Right atrium auricular region (tissue), 2 donors: ENCODE data around the gene NTPCR. TPM values are rescaled to one million over a fixed set of nuclear protein-coding genes. Genes with fewer than 3 reads are reported as not detected.

Experiments used
- DNase-seq: peaks from one replicate; pipeline ENCODE4 v3.0.0-alpha.2; 2019; ENCODE audit warnings: low spot score
- H3K27ac ChIP-seq, 2 donors: fragments of 200-600 bp; sonication (generic); 1 replicate in 1 of 2; 2 replicates in 1 of 2; pipeline ENCODE4 v1.5.1; 2016 to 2019
- H3K27me3 ChIP-seq, 2 donors: fragments of 200-600 bp; sonication (generic); one replicate each; pipeline versions ENCODE4 v1.5.1 to v1.6.0; 2017 to 2019
- H3K36me3 ChIP-seq: fragments of 200-600 bp; sonication (generic); one replicate; pipeline ENCODE4 v1.5.1; 2016
- H3K4me1 ChIP-seq, 2 donors: fragments of 200-600 bp; sonication (generic); one replicate each; pipeline versions ENCODE4 v1.5.1 to v1.6.0; 2017 to 2019
- H3K4me3 ChIP-seq, 2 donors: fragments of 200-600 bp; sonication (generic); 1 replicate in 1 of 2; 2 replicates in 1 of 2; pipeline ENCODE4 v1.5.1; 2017 to 2019; ENCODE audit warnings: mild to moderate bottlenecking in 1 of 2, moderate library complexity in 1 of 2
- H3K9me3 ChIP-seq, 2 donors: fragments of 200-600 bp; sonication (generic); one replicate each; pipeline ENCODE4 v1.5.1; 2019
- total RNA-seq, 2 donors: library from RNA; depleted of rRNA; stranded (reverse); fragments of >200 nt; gene quantifications; one replicate each; pipeline ENCODE4 v1.1.0, GENCODE V29; 2016
- TF ChIP-seq, protein P1 (sequence below), 2 donors: fragments of 200-600 bp; sonication (generic); IDR thresholded peaks; one replicate each; pipeline ENCODE4 v1.5.1; 2019; ENCODE audit warnings: antibody characterized with exemption in 2 of 2

Gene NTPCR
- total RNA-seq, 2 donors from 2014 or later, result 27.3 to 39.3 TPM

DNA sequence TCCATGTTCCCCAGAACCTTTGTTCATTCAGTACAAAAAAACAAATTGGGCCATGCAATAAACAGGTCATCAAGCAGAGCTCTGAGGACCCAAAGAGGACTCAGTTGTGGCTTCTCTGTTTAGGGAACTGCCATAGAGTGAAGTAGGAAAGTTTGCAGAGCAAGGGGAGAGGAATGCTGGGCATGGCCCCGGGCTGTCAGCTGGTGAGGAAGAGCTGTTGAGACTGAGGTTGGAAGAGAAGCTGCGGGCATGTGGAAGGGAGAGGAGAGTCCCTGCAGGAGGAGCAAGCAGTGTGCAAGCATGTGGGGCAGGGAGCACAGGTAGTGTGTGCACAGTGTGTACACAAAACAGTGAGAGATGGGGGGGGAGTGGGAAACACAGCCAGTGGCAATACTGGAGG is 71.8 kb downstream of the NTPCR start:
- no peak overlapping the region for H3K4me3 ChIP-seq
- no peaks in the 10 kb centered on the region for H3K27me3 ChIP-seq
- no peaks in the 10 kb centered on the region for H3K36me3 ChIP-seq
- H3K9me3 ChIP-seq, result no peaks in the 10 kb centered on the region
- H3K27ac ChIP-seq, result no peak overlapping the region
- no peak for DNase-seq
- TF ChIP-seq, protein P1, sequence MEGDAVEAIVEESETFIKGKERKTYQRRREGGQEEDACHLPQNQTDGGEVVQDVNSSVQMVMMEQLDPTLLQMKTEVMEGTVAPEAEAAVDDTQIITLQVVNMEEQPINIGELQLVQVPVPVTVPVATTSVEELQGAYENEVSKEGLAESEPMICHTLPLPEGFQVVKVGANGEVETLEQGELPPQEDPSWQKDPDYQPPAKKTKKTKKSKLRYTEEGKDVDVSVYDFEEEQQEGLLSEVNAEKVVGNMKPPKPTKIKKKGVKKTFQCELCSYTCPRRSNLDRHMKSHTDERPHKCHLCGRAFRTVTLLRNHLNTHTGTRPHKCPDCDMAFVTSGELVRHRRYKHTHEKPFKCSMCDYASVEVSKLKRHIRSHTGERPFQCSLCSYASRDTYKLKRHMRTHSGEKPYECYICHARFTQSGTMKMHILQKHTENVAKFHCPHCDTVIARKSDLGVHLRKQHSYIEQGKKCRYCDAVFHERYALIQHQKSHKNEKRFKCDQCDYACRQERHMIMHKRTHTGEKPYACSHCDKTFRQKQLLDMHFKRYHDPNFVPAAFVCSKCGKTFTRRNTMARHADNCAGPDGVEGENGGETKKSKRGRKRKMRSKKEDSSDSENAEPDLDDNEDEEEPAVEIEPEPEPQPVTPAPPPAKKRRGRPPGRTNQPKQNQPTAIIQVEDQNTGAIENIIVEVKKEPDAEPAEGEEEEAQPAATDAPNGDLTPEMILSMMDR (IDR thresholded peaks at IDR 0.05), result no peak
- peaks cover 0 to 18% of the 10 kb centered on the region in 2 donors for H3K4me1 ChIP-seq

DNA sequence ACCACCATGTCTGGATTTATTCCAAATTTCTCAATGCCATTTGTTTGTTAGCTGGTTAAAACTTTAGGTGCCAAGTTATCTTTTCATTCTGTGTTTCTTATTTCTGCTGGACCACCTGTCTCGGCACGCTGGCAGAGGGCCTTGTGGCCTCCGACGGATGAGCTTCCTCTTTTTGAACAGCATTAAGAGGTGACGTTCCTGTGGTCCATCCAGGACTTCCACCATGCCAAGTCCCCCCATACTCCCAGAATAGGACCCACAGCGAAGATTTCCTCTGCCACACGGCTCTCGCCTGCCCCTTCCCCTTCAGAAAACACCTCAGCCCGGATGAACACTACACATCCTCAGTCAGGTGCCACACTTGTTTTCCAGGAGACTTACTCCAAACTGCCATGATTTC is 73.8 kb downstream of the NTPCR start:
- H3K27me3 ChIP-seq, result no peaks in the 10 kb centered on the region
- H3K9me3 ChIP-seq, result no peaks in the 10 kb centered on the region
- no peak overlapping the region for H3K27ac ChIP-seq
- no peak for DNase-seq
- H3K4me1 ChIP-seq, result peaks cover 0 to 18% of the 10 kb centered on the region in 2 donors
- no peak overlapping the region for H3K4me3 ChIP-seq
- TF ChIP-seq, protein P1 (IDR thresholded peaks at IDR 0.05), result no peak
- no peaks in the 10 kb centered on the region for H3K36me3 ChIP-seq

DNA sequence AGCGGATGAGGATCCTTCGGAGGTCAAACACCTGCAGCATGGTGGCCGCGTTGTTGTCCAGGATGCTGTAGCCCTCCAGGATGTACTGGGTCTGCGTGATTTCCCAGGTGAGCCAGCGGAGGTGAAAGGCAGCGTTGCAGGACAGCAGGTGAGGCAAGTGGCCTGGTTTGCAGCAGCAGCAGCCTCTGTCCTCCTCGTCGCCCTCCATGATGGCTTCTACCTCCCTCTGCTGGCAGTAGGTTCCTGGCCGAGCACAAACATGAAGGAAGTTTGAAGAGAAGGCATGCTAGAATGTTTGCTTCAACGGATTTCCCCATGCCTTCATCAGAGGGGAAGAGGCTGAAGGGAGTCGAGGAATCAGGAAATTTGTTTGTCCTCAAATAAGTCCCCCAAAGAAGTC is 74.7 kb downstream of the NTPCR start:
- Histone ChIP-seq H3K9me3 (no peaks in the 10 kb centered on the region), H3K4me1 (peaks cover 0 to 13% of the 10 kb centered on the region in 2 donors), H3K27me3 (no peaks in the 10 kb centered on the region), H3K36me3 (no peaks in the 10 kb centered on the region), H3K27ac (no peak overlapping the region), H3K4me3 (no peak overlapping the region)
- TF ChIP-seq, protein P1 (IDR thresholded peaks at IDR 0.05), result peak; percentile 48 to 70
- DNase-seq, result no peak

DNA sequence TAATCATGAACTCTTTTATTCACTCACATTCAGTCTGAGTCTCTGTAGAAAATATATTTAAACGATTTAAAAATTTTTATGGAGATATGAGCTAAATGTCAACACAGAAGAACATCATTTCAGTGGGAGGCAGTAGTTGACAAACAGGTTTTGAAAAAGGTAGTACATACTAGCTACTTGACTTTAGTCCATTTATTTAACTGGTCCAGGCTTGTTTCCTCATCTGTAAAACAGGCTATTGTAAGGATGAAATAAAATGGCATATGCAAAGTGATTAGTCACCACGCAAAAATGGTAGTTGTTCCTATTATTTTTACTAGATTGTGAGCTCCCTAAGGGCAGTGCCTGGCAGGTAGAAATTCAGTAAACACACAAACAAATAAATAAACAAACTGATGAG is 75.2 kb downstream of the NTPCR start:
- no peaks in the 10 kb centered on the region for H3K9me3 ChIP-seq
- TF ChIP-seq, protein P1 (IDR thresholded peaks at IDR 0.05), result peak in 1 of 2 donors; percentile 6

DNA sequence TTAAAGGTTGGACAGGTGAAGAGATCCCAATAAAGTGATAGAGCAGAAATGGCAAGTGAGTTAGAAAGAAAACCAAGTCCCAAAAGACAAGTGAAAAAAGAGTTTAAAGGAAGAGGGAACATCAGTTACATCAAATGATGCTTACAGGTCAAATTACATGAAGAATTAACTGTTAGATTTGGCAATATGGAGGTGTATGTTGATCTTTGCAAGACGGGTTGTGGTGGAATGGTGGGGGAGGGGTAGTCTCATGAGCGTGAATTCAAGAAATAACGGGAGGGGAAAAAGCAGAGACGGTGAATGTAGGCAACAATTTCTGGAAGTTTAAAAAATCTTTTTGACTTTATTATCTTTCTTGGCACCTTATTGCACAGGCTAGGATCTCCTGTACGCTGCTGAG is 76.6 kb downstream of the NTPCR start:
- no peak for DNase-seq
- Histone ChIP-seq H3K36me3 (no peaks in the 10 kb centered on the region), H3K27ac (no peak overlapping the region), H3K9me3 (no peaks in the 10 kb centered on the region), H3K4me3 (no peak overlapping the region), H3K4me1 (no peaks in the 10 kb centered on the region), H3K27me3 (no peaks in the 10 kb centered on the region)
- TF ChIP-seq, protein P1 (IDR thresholded peaks at IDR 0.05), result no peak

More for the DNA sequence above, 75.2 kb downstream of the NTPCR start:
- H3K27ac ChIP-seq, result no peak overlapping the region
- H3K4me3 ChIP-seq, result no peak overlapping the region
- no peaks in the 10 kb centered on the region for H3K36me3 ChIP-seq
- DNase-seq, result no peak
- H3K4me1 ChIP-seq, result peaks cover 0 to 9% of the 10 kb centered on the region in 2 donors
- no peaks in the 10 kb centered on the region for H3K27me3 ChIP-seq

DNA sequence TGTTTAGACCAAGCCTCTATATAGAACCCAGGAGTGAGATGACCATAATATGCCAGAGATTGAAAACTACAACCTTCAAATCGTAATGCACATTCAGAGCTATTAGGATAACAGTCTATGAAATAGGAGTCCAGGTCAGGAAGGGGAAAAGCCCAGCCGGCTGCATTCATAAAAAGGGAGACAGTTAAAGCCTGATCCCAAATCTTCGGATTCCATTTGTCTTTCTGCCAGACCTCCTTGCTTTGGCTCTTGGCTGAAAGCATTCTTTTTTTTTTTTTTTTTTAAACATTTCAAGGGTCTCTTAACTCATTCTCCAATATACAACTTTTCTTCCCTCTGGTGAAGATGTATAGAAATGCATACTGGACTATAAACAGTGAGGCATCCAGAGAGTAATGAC is 81.1 kb downstream of the NTPCR start:
- H3K27me3 ChIP-seq, result no peaks in the 10 kb centered on the region
- TF ChIP-seq, protein P1 (IDR thresholded peaks at IDR 0.05), result no peak
- no peaks in the 10 kb centered on the region for H3K4me1 ChIP-seq

More for the DNA sequence above, 81.1 kb downstream of the NTPCR start:
- no peak overlapping the region for H3K4me3 ChIP-seq
- no peak for DNase-seq
- H3K27ac ChIP-seq, result no peak overlapping the region
- no peaks in the 10 kb centered on the region for H3K36me3 ChIP-seq
- H3K9me3 ChIP-seq, result no peaks in the 10 kb centered on the region
